MM.1S (cell line): ENCODE measurements around the gene SOWAHD.
A peak's percentile ranks its signal among the peaks of the same experiment; 100 is the strongest.

Experiments
- DNase-seq: peaks from one replicate; pipeline ENCODE4 v3.0.0-alpha.2; 2015
- H2AFZ ChIP-seq: fragments of 300-600 bp; sonication (generic); 2 replicates; pipeline ENCODE4 v1.6.0; 2016; ENCODE audit warnings: antibody characterized with exemption, low read length
- H3F3A ChIP-seq: fragments of 300-600 bp; sonication (generic); 2 replicates; pipeline ENCODE4 v1.6.1; 2016; ENCODE audit warnings: mild to moderate bottlenecking, antibody characterized with exemption, low read length, moderate library complexity, mixed read lengths; ENCODE audit not compliant: insufficient read depth
- H3K27ac ChIP-seq: fragments of 300-600 bp; sonication (generic); 2 replicates; pipeline ENCODE4 v1.5.1; 2016; ENCODE audit warnings: mild to moderate bottlenecking, low read length
- H3K27me3 ChIP-seq: fragments of 300-600 bp; sonication (generic); replicated peaks from 2 replicates; pipeline ENCODE4 v1.6.0; 2016; ENCODE audit warnings: low read length; ENCODE audit not compliant: insufficient read depth
- H3K36me3 ChIP-seq: fragments of 300-600 bp; sonication (generic); replicated peaks from 2 replicates; pipeline ENCODE4 v1.6.1; 2016; ENCODE audit warnings: mild to moderate bottlenecking, low read length, mixed read lengths; ENCODE audit not compliant: insufficient read depth
- H3K4me1 ChIP-seq: fragments of 300-600 bp; sonication (generic); 2 replicates; pipeline ENCODE4 v1.6.1; 2016; ENCODE audit warnings: low read length, mixed read lengths
- H3K4me2 ChIP-seq: fragments of 300-600 bp; sonication (generic); 2 replicates; pipeline ENCODE4 v1.6.0; 2016; ENCODE audit warnings: low read depth, low read length
- H3K4me3 ChIP-seq: fragments of 300-600 bp; sonication (generic); 2 replicates; pipeline ENCODE4 v1.5.1; 2016; ENCODE audit warnings: low read length, mixed read lengths
- H3K79me2 ChIP-seq: fragments of 300-600 bp; sonication (generic); 2 replicates; pipeline ENCODE4 v1.6.1; 2016; ENCODE audit warnings: mixed run types, low read length, mixed read lengths
- H3K9ac ChIP-seq: fragments of 300-600 bp; sonication (generic); 2 replicates; pipeline ENCODE4 v1.6.1; 2016; ENCODE audit warnings: low read length, mixed read lengths
- H3K9me2 ChIP-seq: fragments of 300-600 bp; sonication (generic); replicated peaks from 2 replicates; pipeline ENCODE4 v1.6.1; 2016; ENCODE audit warnings: mild to moderate bottlenecking, low read length, mixed read lengths; ENCODE audit not compliant: insufficient read depth
- H3K9me3 ChIP-seq: fragments of 300-600 bp; sonication (generic); replicated peaks from 2 replicates; pipeline ENCODE4 v1.6.1; 2016; ENCODE audit warnings: mild to moderate bottlenecking, low read length, mixed read lengths; ENCODE audit not compliant: insufficient read depth
- H4K20me1 ChIP-seq: fragments of 300-600 bp; sonication (generic); 2 replicates; pipeline ENCODE4 v1.6.1; 2016; ENCODE audit warnings: mild to moderate bottlenecking, low read length, moderate library complexity, mixed read lengths; ENCODE audit not compliant: insufficient read depth
- CTCF ChIP-seq: fragments of 300-600 bp; sonication (generic); IDR thresholded peaks from 2 replicates; pipeline ENCODE4 v1.5.1; 2016; ENCODE audit warnings: antibody characterized with exemption, low read length, mixed read lengths
- EZH2 ChIP-seq: fragments of 300-600 bp; sonication (generic); optimal IDR thresholded peaks from 2 replicates; pipeline ENCODE3; 2017; ENCODE audit warnings: low read depth, mild to moderate bottlenecking, antibody characterized with exemption, low read length, mixed read lengths
- EZH2phosphoT487 ChIP-seq: fragments of 300-600 bp; sonication (generic); IDR thresholded peaks from 2 replicates; pipeline ENCODE4 v1.6.1; 2018; ENCODE audit warnings: antibody characterized with exemption, low read length

SOWAHD gene

DNA sequence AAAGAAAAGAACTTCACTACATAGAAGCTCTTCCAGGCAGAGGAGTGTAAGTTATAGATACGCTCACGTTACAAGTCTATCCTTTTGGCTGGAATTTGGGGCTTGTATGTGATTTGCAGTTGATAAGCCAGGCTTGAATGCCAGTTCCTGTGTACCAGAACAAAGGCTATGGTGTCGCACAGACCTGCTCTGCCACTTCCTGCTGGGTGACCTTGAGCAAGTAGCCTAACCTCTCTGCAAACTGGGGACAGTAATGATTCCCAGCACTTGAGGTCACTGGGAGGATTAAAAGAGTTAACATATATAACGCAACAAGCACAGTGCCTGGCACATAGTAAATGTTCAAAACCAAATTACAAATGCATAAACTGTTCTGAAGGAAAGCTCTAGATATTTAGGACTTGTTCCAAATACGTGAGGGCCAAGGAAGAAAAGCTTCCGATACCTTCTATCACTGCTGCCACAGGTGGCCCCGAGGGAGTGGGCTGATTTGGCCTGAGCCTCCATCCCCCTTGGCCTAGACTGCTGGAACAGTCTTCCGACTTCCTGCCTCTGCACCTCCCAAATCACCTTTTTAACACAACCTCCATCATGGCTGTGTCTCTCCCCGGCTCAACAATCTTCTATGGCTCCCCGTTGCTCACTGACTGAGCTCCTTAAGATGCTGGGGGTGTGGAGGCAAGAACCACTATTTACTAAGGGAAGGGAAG, 1.3 kb upstream of the SOWAHD start:
- DNase-seq, result peak; percentile 23
- H3K79me2 ChIP-seq, result no peaks in the 10 kb centered on the region
- no peak overlapping the region for H3K4me3 ChIP-seq
- peak overlapping the region; percentile 69 for H3K4me2 ChIP-seq
- H3K9me3 ChIP-seq, result no peaks in the 10 kb centered on the region
- peaks cover 41% of the 10 kb centered on the region for H3K4me1 ChIP-seq
- H2AFZ ChIP-seq, result peak overlapping the region; percentile 26
- peaks cover 29% of the 10 kb centered on the region for H3F3A ChIP-seq
- H3K9ac ChIP-seq, result peak overlapping the region; percentile 64; the same call in 1 of the 2 replicates
- H4K20me1 ChIP-seq, result no peaks in the 10 kb centered on the region
- no peaks in the 10 kb centered on the region for H3K27me3 ChIP-seq
- no peaks in the 10 kb centered on the region for H3K36me3 ChIP-seq
- no peaks in the 10 kb centered on the region for H3K9me2 ChIP-seq
- TF ChIP-seq EZH2, result no peak
- TF ChIP-seq EZH2phosphoT487, result no peak
- no peak for TF ChIP-seq CTCF
- H3K27ac ChIP-seq, result peak overlapping the region; percentile 99

DNA sequence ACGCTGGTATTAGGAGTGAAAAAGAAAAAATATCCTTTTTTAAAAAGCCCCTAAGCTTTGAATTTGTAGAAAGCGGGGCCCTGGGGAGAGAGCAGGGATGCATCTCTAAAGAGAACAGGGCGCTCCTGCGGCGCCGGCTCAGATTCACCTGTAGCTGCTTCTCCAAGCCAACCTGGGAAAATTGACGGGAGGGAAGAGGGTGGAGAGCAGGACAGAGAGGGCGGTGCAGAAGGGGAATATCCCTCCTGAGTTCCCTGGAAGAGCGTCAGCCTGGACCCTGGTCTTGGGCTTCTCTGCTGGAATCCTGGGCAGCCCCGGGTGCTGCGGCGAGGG, 776 bp upstream of the SOWAHD start:
- H3K27ac ChIP-seq, result no peak overlapping the region; the same call in 1 of the 2 replicates
- H3F3A ChIP-seq, result peaks cover 30% of the 10 kb centered on the region
- peak overlapping the region; percentile 81; the same call in 1 of the 2 replicates for H2AFZ ChIP-seq
- no peaks in the 10 kb centered on the region for H4K20me1 ChIP-seq
- no peaks in the 10 kb centered on the region for H3K9me2 ChIP-seq
- no peaks in the 10 kb centered on the region for H3K9me3 ChIP-seq
- no peaks in the 10 kb centered on the region for H3K27me3 ChIP-seq
- H3K36me3 ChIP-seq, result no peaks in the 10 kb centered on the region
- H3K4me3 ChIP-seq, result peak overlapping the region; percentile 67
- peak overlapping the region; percentile 60; the same call in 1 of the 2 replicates for H3K4me2 ChIP-seq
- H3K4me1 ChIP-seq, result peaks cover 42% of the 10 kb centered on the region
- H3K79me2 ChIP-seq, result no peaks in the 10 kb centered on the region
- DNase-seq, result no peak
- TF ChIP-seq EZH2, result no peak
- no peak overlapping the region for H3K9ac ChIP-seq

GRCh38 chrX:119758731-119759247, 401 bp downstream of the SOWAHD start:
- peak overlapping the region; percentile 37; the same call in 1 of the 2 replicates for H3K27ac ChIP-seq
- TF ChIP-seq EZH2 (no peak), EZH2phosphoT487 (no peak), CTCF (no peak)
- H3K9me2 ChIP-seq, result no peaks in the 10 kb centered on the region
- no peaks in the 10 kb centered on the region for H4K20me1 ChIP-seq
- peak overlapping the region; percentile 60; the same call in 1 of the 2 replicates for H3K9ac ChIP-seq
- H3K4me2 ChIP-seq, result peak overlapping the region; percentile 60
- no peaks in the 10 kb centered on the region for H3K9me3 ChIP-seq
- peak overlapping the region; percentile 81 for H2AFZ ChIP-seq
- peak; percentile 52 for DNase-seq
- no peaks in the 10 kb centered on the region for H3K27me3 ChIP-seq
- peaks cover 52% of the 10 kb centered on the region for H3K4me1 ChIP-seq
- no peaks in the 10 kb centered on the region for H3K36me3 ChIP-seq
- peaks cover 33% of the 10 kb centered on the region for H3F3A ChIP-seq
- H3K79me2 ChIP-seq, result no peaks in the 10 kb centered on the region
- peak overlapping the region; percentile 67 for H3K4me3 ChIP-seq
